ENCODE results near the gene ADCY10. TPM values are rescaled to one million over a fixed set of nuclear protein-coding genes. Genes with fewer than 3 reads are reported as not detected.

ADCY10 gene
- total RNA-seq, 1 experiment from 2014 or later: not detected

Other genes with a start within 250 kb of the ADCY10 start
- gene MPZL1, start 192.2 kb downstream of the ADCY10 start, total RNA-seq (2014; rRNA removed; shearing (Covaris generic)): 42.3 and 55.1 TPM in 2 replicates
- 20.4 and 23.2 TPM in 2 replicates for gene DCAF6, start 22.5 kb upstream of the ADCY10 start, total RNA-seq (2014; rRNA removed; shearing (Covaris generic))
- gene MPC2, start 22.9 kb upstream of the ADCY10 start, total RNA-seq (2014; rRNA removed; shearing (Covaris generic)): 52.3 and 57.7 TPM in 2 replicates
- 0.29 TPM in 1 of 2 replicates, not detected in the other for gene GPR161, start 222.8 kb upstream of the ADCY10 start, total RNA-seq (2014; rRNA removed; shearing (Covaris generic))

All from HT-29 (cell line).